Hepatocyte (in vitro differentiated cells): ENCODE data around the gene XRCC6. TPM values are rescaled to one million over a fixed set of nuclear protein-coding genes. Genes with fewer than 3 reads are reported as not detected.

ENCODE experiments used
- DNase-seq: peaks from one replicate; pipeline ENCODE4 v3.0.0-alpha.2; 2016; ENCODE audit warnings: low spot score
- H2AFZ ChIP-seq: fragments of 200-600 bp; sonication (generic); 2 replicates; pipeline ENCODE4 v1.6.0; 2016; ENCODE audit warnings: antibody characterized with exemption, mild to moderate bottlenecking
- H3K27ac ChIP-seq: fragments of 200-600 bp; sonication (generic); 2 replicates; pipeline ENCODE4 v1.5.1; 2016; ENCODE audit warnings: mild to moderate bottlenecking
- H3K27me3 ChIP-seq: fragments of 200-600 bp; sonication (generic); 2 replicates; pipeline ENCODE4 v1.6.1; 2016
- H3K36me3 ChIP-seq: fragments of 200-600 bp; sonication (generic); replicated peaks from 2 replicates; pipeline ENCODE4 v1.5.1; 2016; ENCODE audit warnings: low read depth; ENCODE audit not compliant: insufficient read depth
- H3K4me1 ChIP-seq: fragments of 200-600 bp; sonication (generic); 2 replicates; pipeline ENCODE4 v1.5.1; 2016; ENCODE audit warnings: mild to moderate bottlenecking, moderate library complexity; ENCODE audit not compliant: insufficient read depth
- H3K4me2 ChIP-seq: fragments of 200-600 bp; sonication (generic); 2 replicates; pipeline ENCODE4 v1.6.0; 2016
- H3K4me3 ChIP-seq: fragments of 200-600 bp; sonication (generic); 2 replicates; pipeline ENCODE4 v1.5.1; 2016; ENCODE audit warnings: mild to moderate bottlenecking
- H3K79me2 ChIP-seq: fragments of 200-600 bp; sonication (generic); 2 replicates; pipeline ENCODE4 v1.6.0; 2017; ENCODE audit warnings: mild to moderate bottlenecking
- H3K9me2 ChIP-seq: fragments of 200-600 bp; sonication (generic); replicated peaks from 2 replicates; pipeline ENCODE4 v1.6.0; 2017; ENCODE audit warnings: mild to moderate bottlenecking; ENCODE audit not compliant: insufficient read depth
- H3K9me3 ChIP-seq: fragments of 200-600 bp; sonication (generic); 2 replicates; pipeline ENCODE4 v1.5.1; 2016; ENCODE audit warnings: low read depth, mild to moderate bottlenecking
- H4K20me1 ChIP-seq: fragments of 200-600 bp; sonication (generic); 2 replicates; pipeline ENCODE4 v1.6.0; 2016; ENCODE audit warnings: mild to moderate bottlenecking; ENCODE audit not compliant: insufficient read depth, poor library complexity, severe bottlenecking
- EZH2 ChIP-seq: fragments of 200-600 bp; sonication (generic); IDR thresholded peaks from 2 replicates; pipeline ENCODE4 v1.6.1; 2016; ENCODE audit warnings: antibody characterized with exemption, mild to moderate bottlenecking, borderline replicate concordance
- EZH2phosphoT487 ChIP-seq: fragments of 200-600 bp; sonication (generic); IDR thresholded peaks from one replicate; pipeline ENCODE4 v1.6.1; 2018; ENCODE audit warnings: antibody characterized with exemption, mild to moderate bottlenecking, low read depth, moderate library complexity; ENCODE audit not compliant: unreplicated experiment, severe bottlenecking
- WGBS: methylation state at CpG from one replicate; pipeline ENCODE4 v1.1.6; 2016; ENCODE audit warnings: low lambda C conversion rate; ENCODE audit errors: missing lambda C conversion rate; 5-methylcytosine and 5-hydroxymethylcytosine counted together
- polyA plus RNA-seq: library from polyadenylated mRNA; unstranded; fragments of >200 nt; fragmentation: Nextera tagmentation; extraction: Ambion mirVana; gene quantifications from 2 replicates; pipeline ENCODE4 v1.2.1, GENCODE V29; 2016
- total RNA-seq: library from RNA; depleted of rRNA; stranded (reverse); fragments of >200 nt; gene quantifications from 2 replicates; pipeline ENCODE4 v1.2.3, GENCODE V29; 2014
- TF ChIP-seq, protein P1 (sequence below): fragments of 200-600 bp; sonication (generic); IDR thresholded peaks from 2 replicates; pipeline ENCODE4 v1.5.1; 2016; ENCODE audit warnings: antibody characterized with exemption, mild to moderate bottlenecking; ENCODE audit not compliant: poor library complexity

The XRCC6 gene
- total and polyA plus RNA-seq, 2 experiments from 2014 or later, result 260 to 276 TPM

DNA sequence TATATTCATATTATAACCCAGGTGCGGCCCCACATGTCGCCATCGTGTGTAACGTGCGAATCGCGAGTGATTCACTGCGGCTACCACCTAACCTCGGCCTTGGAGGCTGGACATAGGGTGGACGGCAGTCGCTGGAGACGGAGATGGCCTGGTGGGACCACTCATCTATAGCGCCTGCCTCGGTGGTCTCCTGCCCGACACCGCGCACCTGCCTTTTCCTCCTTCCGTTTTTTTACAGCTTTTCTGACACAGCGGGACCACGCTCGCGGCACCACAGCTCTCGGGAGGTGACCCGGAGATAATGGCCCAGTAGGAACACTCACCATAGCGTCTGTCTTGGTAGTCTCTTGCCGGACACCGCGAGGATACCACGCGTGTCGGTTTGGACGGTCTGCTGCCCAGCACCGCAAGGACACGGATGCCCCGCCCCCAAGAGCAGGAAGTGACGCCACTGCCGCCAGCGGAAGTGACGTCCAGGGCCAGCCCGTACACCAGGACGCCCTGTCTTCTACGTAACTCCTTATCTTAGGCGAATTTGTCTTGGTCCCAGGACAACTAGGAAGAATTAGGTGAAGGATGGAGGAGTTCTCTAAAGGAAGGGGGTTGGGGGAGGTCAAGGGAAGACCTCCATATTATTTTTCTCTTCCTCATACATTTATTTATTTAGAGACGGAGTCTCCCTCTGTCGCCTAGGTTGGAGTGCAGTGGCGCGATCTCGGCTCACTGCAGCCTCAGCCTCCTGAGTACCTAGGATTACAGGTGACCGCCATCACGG lies 61.1 kb downstream of the XRCC6 start:
- H3K79me2 ChIP-seq, result peaks cover 94% of the 10 kb centered on the region
- no peaks in the 10 kb centered on the region for H3K9me2 ChIP-seq
- peaks cover 4% of the 10 kb centered on the region for H3K4me1 ChIP-seq
- WGBS, result 47% methylated on average over 50 of the region's 50 CpGs
- H3K27me3 ChIP-seq, result no peaks in the 10 kb centered on the region
- TF ChIP-seq EZH2, result no peak
- TF ChIP-seq, protein P1, sequence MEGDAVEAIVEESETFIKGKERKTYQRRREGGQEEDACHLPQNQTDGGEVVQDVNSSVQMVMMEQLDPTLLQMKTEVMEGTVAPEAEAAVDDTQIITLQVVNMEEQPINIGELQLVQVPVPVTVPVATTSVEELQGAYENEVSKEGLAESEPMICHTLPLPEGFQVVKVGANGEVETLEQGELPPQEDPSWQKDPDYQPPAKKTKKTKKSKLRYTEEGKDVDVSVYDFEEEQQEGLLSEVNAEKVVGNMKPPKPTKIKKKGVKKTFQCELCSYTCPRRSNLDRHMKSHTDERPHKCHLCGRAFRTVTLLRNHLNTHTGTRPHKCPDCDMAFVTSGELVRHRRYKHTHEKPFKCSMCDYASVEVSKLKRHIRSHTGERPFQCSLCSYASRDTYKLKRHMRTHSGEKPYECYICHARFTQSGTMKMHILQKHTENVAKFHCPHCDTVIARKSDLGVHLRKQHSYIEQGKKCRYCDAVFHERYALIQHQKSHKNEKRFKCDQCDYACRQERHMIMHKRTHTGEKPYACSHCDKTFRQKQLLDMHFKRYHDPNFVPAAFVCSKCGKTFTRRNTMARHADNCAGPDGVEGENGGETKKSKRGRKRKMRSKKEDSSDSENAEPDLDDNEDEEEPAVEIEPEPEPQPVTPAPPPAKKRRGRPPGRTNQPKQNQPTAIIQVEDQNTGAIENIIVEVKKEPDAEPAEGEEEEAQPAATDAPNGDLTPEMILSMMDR, result no peak
- TF ChIP-seq EZH2phosphoT487, result no peak
- H3K36me3 ChIP-seq, result no peaks in the 10 kb centered on the region
- peak overlapping the region; percentile 78 for H3K4me2 ChIP-seq
- peak overlapping the region; percentile 96 for H3K27ac ChIP-seq
- no peaks in the 10 kb centered on the region for H4K20me1 ChIP-seq
- H2AFZ ChIP-seq, result peak overlapping the region; percentile 43
- peak overlapping the region; percentile 31 for H3K4me3 ChIP-seq
- peak; percentile 88 for DNase-seq
- H3K9me3 ChIP-seq, result no peaks in the 10 kb centered on the region

DNA sequence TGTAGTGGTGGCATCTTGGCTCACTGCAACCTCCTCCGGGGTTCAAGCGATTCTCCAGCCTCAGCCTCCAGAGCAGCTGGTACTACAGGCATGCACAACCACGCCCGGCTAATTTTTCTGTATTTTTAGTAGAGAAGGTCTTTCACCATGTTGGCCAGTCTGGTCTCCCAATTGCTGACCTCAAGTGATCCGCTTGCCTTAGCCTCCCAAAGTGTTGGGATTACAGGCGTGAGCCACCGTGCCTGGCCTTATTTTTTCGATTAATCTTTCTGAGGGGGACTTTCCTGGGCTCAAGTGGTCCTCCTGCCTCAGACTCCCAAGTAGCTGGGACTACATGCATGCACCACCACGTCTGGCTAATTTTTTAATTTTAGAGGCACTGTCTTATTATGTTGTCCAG lies 62.0 kb downstream of the XRCC6 start:
- 94% methylated on average over 9 of the region's 9 CpGs for WGBS
- Histone ChIP-seq H3K4me3 (peak overlapping the region; percentile 31), H3K4me2 (peak overlapping the region; percentile 78), H3K9me3 (no peaks in the 10 kb centered on the region), H3K9me2 (no peaks in the 10 kb centered on the region), H3K27me3 (no peaks in the 10 kb centered on the region), H3K36me3 (no peaks in the 10 kb centered on the region), H4K20me1 (no peaks in the 10 kb centered on the region), H3K27ac (peak overlapping the region; percentile 96), H3K4me1 (peaks cover 9% of the 10 kb centered on the region), H3K79me2 (peaks cover 98% of the 10 kb centered on the region), H2AFZ (no peak overlapping the region)
- TF ChIP-seq EZH2phosphoT487, result no peak
- TF ChIP-seq, protein P1, result no peak
- TF ChIP-seq EZH2, result no peak
- no peak for DNase-seq

DNA sequence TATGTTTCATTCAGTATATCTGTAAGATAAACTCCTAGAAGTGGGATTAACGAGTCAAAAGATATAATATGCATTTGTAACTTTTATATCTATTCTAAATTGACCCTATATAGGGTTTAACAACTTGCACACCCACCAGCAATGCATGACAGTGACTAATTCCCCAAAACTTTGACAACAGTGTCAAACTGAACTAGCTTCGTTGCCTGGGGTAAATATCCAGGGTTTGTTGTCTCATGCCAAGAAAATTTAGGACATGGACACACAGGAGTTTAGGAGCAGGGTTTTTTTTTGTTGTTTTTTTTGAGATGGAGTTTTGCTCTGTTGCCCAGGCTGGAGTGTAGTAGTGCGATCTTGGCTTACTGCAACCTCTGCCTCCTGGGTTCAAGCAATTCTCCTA lies 62.5 kb downstream of the XRCC6 start:
- H3K27ac ChIP-seq, result no peak overlapping the region
- peaks cover 93% of the 10 kb centered on the region for H3K79me2 ChIP-seq
- TF ChIP-seq EZH2phosphoT487 (no peak), EZH2 (no peak)
- TF ChIP-seq, protein P1, result no peak
- no peaks in the 10 kb centered on the region for H3K9me2 ChIP-seq
- H3K27me3 ChIP-seq, result no peaks in the 10 kb centered on the region
- H3K36me3 ChIP-seq, result no peaks in the 10 kb centered on the region
- no peak overlapping the region for H3K4me3 ChIP-seq
- H3K4me2 ChIP-seq, result no peak overlapping the region
- H2AFZ ChIP-seq, result no peak overlapping the region
- WGBS, result 91% methylated on average over 3 of the region's 3 CpGs
- H4K20me1 ChIP-seq, result no peaks in the 10 kb centered on the region
- no peaks in the 10 kb centered on the region for H3K9me3 ChIP-seq
- no peak for DNase-seq
- peaks cover 9% of the 10 kb centered on the region for H3K4me1 ChIP-seq
